Bronchial epithelial cell (primary cell): Measurements from ENCODE around the gene HMX1. TPM values are rescaled to one million over a fixed set of nuclear protein-coding genes. Genes with fewer than 3 reads are reported as not detected.

Experiments used
- DNase-seq: peaks from one replicate; pipeline ENCODE4 v3.0.0-alpha.2; 2010; ENCODE audit warnings: low read depth
- FAIRE-seq: peaks from 2 replicates; lab custom pipeline; 2011; peaks lifted over from hg19 to GRCh38; lab: Jason Lieb, UNC
- H3K27me3 ChIP-seq: 2 replicates; pipeline ENCODE4 v1.5.1; 2011; ENCODE audit warnings: low read length; ENCODE audit not compliant: control insufficient read depth, insufficient read depth
- H3K36me3 ChIP-seq: 2 replicates; pipeline ENCODE4 v1.5.1; 2011; ENCODE audit warnings: low read length; ENCODE audit not compliant: control insufficient read depth, insufficient read depth
- H3K4me3 ChIP-seq: 2 replicates; pipeline ENCODE4 v1.5.1; 2011; ENCODE audit warnings: mild to moderate bottlenecking, low read depth, low read length, control low read depth
- total RNA-seq: library from RNA; depleted of rRNA; stranded (reverse); fragments of >200 nt; gene quantifications from 2 replicates; pipeline ENCODE4 v1.2.1, GENCODE V29; 2014
- TF ChIP-seq, protein P1 (sequence below): IDR thresholded peaks from 2 replicates; pipeline ENCODE4 v1.5.1; 2011; ENCODE audit warnings: mild to moderate bottlenecking, moderate library complexity, low read length, control low read depth, inconsistent platforms; ENCODE audit not compliant: insufficient read depth, severe bottlenecking

Gene HMX1
- total RNA-seq, 1 donor from 2014 or later: not detected

- TF ChIP-seq, protein P1, sequence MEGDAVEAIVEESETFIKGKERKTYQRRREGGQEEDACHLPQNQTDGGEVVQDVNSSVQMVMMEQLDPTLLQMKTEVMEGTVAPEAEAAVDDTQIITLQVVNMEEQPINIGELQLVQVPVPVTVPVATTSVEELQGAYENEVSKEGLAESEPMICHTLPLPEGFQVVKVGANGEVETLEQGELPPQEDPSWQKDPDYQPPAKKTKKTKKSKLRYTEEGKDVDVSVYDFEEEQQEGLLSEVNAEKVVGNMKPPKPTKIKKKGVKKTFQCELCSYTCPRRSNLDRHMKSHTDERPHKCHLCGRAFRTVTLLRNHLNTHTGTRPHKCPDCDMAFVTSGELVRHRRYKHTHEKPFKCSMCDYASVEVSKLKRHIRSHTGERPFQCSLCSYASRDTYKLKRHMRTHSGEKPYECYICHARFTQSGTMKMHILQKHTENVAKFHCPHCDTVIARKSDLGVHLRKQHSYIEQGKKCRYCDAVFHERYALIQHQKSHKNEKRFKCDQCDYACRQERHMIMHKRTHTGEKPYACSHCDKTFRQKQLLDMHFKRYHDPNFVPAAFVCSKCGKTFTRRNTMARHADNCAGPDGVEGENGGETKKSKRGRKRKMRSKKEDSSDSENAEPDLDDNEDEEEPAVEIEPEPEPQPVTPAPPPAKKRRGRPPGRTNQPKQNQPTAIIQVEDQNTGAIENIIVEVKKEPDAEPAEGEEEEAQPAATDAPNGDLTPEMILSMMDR: no peak
- no peaks in the 10 kb centered on the region for H3K36me3 ChIP-seq
- DNase-seq (no peak), FAIRE-seq (no peak)
- peaks cover 60% of the 10 kb centered on the region for H3K27me3 ChIP-seq
- no peak overlapping the region for H3K4me3 ChIP-seq
Measured at GRCh38 chr4:8867624-8868320, 3.9 kb downstream of the HMX1 start.

DNA sequence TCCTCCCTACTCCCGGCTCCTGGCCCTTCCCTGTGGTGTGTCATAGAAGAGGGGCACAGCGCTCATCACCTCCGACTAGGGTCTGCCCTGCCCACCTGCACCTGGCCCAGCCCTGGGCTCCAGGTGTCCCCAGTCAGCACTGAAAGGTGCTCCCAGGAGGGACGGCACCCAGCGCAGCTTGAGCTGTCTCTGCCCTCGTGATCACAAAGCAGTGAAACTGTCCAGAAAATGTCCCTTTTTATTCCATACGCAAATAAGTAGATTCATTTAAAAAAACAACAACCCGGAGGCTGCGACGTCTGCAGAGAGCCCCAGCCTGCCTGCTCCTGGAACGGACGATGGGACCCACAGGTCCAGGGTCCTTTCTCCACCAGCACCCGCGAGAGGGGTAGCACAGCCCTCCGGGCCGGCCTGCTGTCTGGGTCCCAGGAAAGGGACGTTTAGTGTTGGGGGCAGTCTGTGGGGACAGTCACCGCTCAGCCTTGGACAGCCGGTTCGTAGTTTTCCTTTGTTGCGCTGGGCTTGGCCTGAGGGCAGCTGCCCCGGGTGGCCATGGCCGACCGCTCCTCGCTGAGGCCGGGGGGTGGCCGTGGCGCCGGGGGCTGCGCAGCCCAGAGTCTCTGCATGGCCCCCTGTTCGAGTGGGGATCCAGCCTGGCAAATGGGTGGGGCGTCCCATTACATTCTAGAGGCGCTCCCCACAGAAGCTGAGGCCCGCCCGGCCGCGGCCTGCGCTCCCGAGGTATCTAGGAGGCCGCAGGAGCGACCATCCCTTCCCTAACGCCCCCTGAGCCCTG, 4.6 kb downstream of the HMX1 start:
- Histone ChIP-seq H3K27me3 (peaks cover 60% of the 10 kb centered on the region), H3K36me3 (no peaks in the 10 kb centered on the region), H3K4me3 (no peak overlapping the region)
- no peak for FAIRE-seq
- no peak for DNase-seq
- TF ChIP-seq, protein P1: no peak

GRCh38 chr4:8866421-8866820, 5.2 kb downstream of the HMX1 start:
- Histone ChIP-seq H3K4me3 (no peak overlapping the region), H3K27me3 (peaks cover 64% of the 10 kb centered on the region), H3K36me3 (no peaks in the 10 kb centered on the region)
- DNase-seq (no peak), FAIRE-seq (no peak)
- TF ChIP-seq, protein P1: no peak

DNA sequence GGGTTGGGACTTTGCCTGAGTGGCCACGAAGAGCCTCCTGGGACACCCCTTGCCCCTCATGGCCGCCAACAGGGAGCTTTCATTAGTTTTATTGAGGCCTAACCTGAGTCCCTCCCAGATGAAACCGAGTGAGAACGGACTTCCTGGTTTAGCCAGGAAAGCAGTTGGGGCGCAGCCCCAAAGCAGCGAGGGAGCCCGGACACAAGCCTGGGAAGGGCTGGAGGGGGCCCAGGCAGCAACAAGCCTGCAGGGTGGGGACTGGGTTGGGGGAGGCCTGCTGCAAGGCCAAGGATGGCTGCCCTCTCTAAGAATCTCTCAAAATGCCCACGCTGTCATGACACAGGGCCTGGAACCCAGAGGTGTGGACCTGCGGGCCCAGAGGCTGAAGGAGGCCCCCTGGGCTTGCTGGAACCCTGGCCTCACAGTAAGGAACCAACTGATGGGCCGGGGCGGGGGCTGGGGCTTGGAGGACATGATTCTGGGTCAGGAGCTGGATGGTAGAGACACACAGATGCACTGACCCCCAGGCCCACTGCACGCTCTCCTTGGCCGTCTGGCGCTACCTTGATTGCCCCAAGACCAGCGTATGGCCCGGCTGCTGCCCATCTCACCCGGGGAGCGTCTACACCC, 5.8 kb downstream of the HMX1 start:
- Histone ChIP-seq H3K36me3 (no peaks in the 10 kb centered on the region), H3K27me3 (peaks cover 69% of the 10 kb centered on the region), H3K4me3 (no peak overlapping the region)
- TF ChIP-seq, protein P1: no peak
- DNase-seq: no peak
- FAIRE-seq: no peak

DNA sequence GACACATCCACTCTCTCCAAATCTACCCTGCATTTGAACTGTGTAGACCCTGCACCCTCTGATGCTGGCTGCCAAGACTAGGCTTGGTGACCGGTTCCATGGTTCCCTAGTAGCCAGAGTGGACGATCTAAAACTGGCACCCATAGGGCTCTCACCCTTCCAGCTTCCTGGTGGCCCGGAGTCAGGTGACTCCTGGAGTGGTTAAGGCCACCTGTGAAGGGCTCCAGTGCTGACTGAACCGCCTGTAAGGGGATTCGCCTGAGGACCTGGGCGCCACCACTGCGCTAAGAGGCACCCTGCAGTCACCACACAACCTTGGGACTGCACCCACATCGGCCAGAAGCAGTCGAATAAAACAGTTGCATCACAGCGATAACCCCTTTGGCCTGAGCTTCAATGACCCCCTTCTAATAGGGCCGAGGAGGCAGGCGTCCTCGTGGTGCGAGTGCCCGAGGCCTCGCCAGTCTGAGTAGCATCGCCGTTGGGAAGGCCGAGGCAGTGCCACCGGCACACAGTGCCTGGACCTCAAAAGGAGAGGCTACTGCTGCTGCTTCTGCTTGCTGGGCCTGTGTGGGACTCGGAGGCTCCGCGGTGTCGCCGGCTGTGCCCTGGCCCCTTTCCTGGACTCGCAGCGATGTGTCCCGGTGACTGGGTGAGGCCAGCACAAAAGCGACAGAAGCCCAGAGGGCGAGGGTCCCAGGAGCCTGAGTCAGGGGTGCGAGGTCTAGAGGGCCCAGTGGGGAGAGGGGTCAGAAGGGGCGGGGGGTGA, 6.5 kb downstream of the HMX1 start:
- Histone ChIP-seq H3K4me3 (no peak overlapping the region), H3K36me3 (no peaks in the 10 kb centered on the region), H3K27me3 (peaks cover 73% of the 10 kb centered on the region)
- TF ChIP-seq, protein P1: no peak
- FAIRE-seq (no peak), DNase-seq (no peak)
